Left lung (tissue), 10 donors: ENCODE measurements around the gene RNF126. TPM values are rescaled to one million over a fixed set of nuclear protein-coding genes. Genes with fewer than 3 reads are reported as not detected.

Experiments
- ATAC-seq: fragments of 200-7000 bp; cut with Tn5 transposase; one replicate; pipeline ENCODE4 v1.9.1; 2020; ENCODE audit warnings: moderate library complexity
- DNase-seq, 4 donors: peaks; one replicate each; pipeline ENCODE4 v3.0.0-alpha.2; 2013 to 2020
- H3K27ac ChIP-seq, 2 donors: fragments of 200-600 bp; sonication (generic) in 1 of 2; one replicate each; pipeline versions ENCODE4 v1.5.0 to v1.8.0; 2020 to 2021
- H3K27me3 ChIP-seq, 2 donors: fragments of 200-600 bp; sonication (generic) in 1 of 2; one replicate each; pipeline versions ENCODE4 v1.5.0 to v1.8.0; 2020 to 2021
- H3K36me3 ChIP-seq, 2 donors: fragments of 200-600 bp; sonication (generic) in 1 of 2; one replicate each; pipeline versions ENCODE4 v1.5.0 to v1.8.0; 2020 to 2021
- H3K4me1 ChIP-seq, 2 donors: fragments of 200-600 bp; one replicate each; pipeline ENCODE4 v1.8.0; 2021
- H3K4me3 ChIP-seq, 2 donors: fragments of 200-600 bp; sonication (generic) in 1 of 2; one replicate each; pipeline versions ENCODE4 v1.5.0 to v1.8.0; 2020 to 2021; ENCODE audit warnings: mild to moderate bottlenecking in 1 of 2
- H3K9me3 ChIP-seq, 2 donors: fragments of 200-600 bp; sonication (generic) in 1 of 2; one replicate each; pipeline versions ENCODE4 v1.5.0 to v1.8.0; 2020 to 2021
- CTCF ChIP-seq, 2 donors: fragments of 200-600 bp; sonication (generic) in 1 of 2; IDR thresholded peaks; one replicate each; pipeline versions ENCODE4 v1.5.0 to v1.8.0; 2021; ENCODE audit warnings: antibody characterized with exemption in 2 of 2
- intact Hi-C, 2 donors: fragments of 100-400 bp; cut with DNase I; formaldehyde crosslinking; loops; one replicate each; pipeline versions ENCODE4 v1.11.2 to v1.14.2; 2022
- polyA plus RNA-seq, 6 donors: library from polyadenylated mRNA; unstranded; fragments of 120-200 nt; gene quantifications; one replicate each; pipeline ENCODE4 v1.2.1, GENCODE V29; 2013; ENCODE audit not compliant: insufficient read length in 6 of 6
- total RNA-seq, 2 donors: library from RNA; stranded (reverse); fragmentation: NEBNext Ultra II Directional; extraction: Animal tissue kit (Norgen Biotek cat#: 25700); gene quantifications; one replicate each; pipeline ENCODE4 v1.2.1, GENCODE V29; 2021
- donor health status: DM: no; HTN: yes; CAD: no.
- donor health status: DM: no; HTN: no; CAD: no.

The RNF126 gene
- total and polyA plus RNA-seq, 8 donors = 15.4 to 34.0 (median 23.1) TPM

- TF ChIP-seq CTCF (IDR thresholded peaks at IDR 0.05) = no peak
- no peaks in the 10 kb centered on the region for H3K9me3 ChIP-seq
- no peak for DNase-seq
- H3K27ac ChIP-seq = no peak overlapping the region
- no peak for ATAC-seq
- H3K36me3 ChIP-seq = peaks cover 0 to 95% of the 10 kb centered on the region in 2 donors
- no peaks in the 10 kb centered on the region for H3K4me1 ChIP-seq
- intact Hi-C loops = no loop called here
- no peak overlapping the region for H3K4me3 ChIP-seq
- no peaks in the 10 kb centered on the region for H3K27me3 ChIP-seq
Observed at GRCh38 chr19:647566-648284, 15.3 kb downstream of the RNF126 start.

GRCh38 chr19:646779-647565, 16.0 kb downstream of the RNF126 start:
- TF ChIP-seq CTCF (IDR thresholded peaks at IDR 0.05) = no peak
- no peak overlapping the region for H3K4me3 ChIP-seq
- ATAC-seq (no peak), DNase-seq (peak in 1 of 4 donors; percentile 75)
- H3K27me3 ChIP-seq = no peaks in the 10 kb centered on the region
- H3K9me3 ChIP-seq = no peaks in the 10 kb centered on the region
- intact Hi-C loops = no loop called here
- peaks cover 0 to 87% of the 10 kb centered on the region in 2 donors for H3K36me3 ChIP-seq
- H3K27ac ChIP-seq = no peak overlapping the region
- no peaks in the 10 kb centered on the region for H3K4me1 ChIP-seq

- no peaks in the 10 kb centered on the region for H3K4me1 ChIP-seq
- H3K27me3 ChIP-seq = no peaks in the 10 kb centered on the region
- H3K27ac ChIP-seq = no peak overlapping the region
- H3K4me3 ChIP-seq = no peak overlapping the region
- H3K9me3 ChIP-seq = no peaks in the 10 kb centered on the region
- no peak for TF ChIP-seq CTCF (IDR thresholded peaks at IDR 0.05)
- DNase-seq = peak in 1 of 4 donors; percentile 71
- intact Hi-C loops = no loop called here
- H3K36me3 ChIP-seq = peaks cover 0 to 79% of the 10 kb centered on the region in 2 donors
- ATAC-seq = no peak
Observed at GRCh38 chr19:645912-646778, 16.9 kb downstream of the RNF126 start.

GRCh38 chr19:644789-645188, 18.2 kb downstream of the RNF126 start:
- Histone ChIP-seq H3K9me3 (no peaks in the 10 kb centered on the region), H3K36me3 (peaks cover 0 to 65% of the 10 kb centered on the region in 2 donors), H3K27me3 (peaks cover 0 to 7% of the 10 kb centered on the region in 2 donors), H3K4me1 (peaks cover 0 to 5% of the 10 kb centered on the region in 2 donors), H3K27ac (no peak overlapping the region), H3K4me3 (no peak overlapping the region)
- intact Hi-C loops = no loop called here
- no peak for ATAC-seq
- no peak for DNase-seq
- no peak for TF ChIP-seq CTCF (IDR thresholded peaks at IDR 0.05)
